Measurements from ENCODE around the gene LPIN1. TPM values are rescaled to one million over a fixed set of nuclear protein-coding genes. Genes with fewer than 3 reads are reported as not detected.

LPIN1 gene
- polyA plus RNA-seq, 2 donors: 25.5 to 65.4 TPM

DNA sequence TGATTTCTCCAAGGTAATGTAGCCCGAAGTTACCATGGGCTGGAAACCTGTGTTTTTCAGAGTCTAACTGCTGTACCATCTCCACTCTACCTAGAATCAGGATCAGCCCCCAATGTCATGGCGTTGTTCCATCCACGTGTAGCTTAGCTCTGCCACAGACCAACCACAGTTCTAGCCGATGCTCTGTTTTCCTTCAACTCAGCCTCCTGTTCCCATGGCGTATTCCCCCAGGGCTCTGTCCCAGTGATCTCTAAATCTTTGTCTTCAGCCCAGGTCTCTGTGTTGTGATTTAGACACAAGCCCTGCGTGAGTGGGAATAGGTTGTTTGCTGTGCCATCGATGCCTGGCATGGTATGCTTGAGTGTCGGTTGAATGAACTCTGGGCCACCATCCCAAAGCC lies 53.4 kb downstream of the LPIN1 start:
- Histone ChIP-seq H3K36me3 (ENCODE audit: control insufficient read depth in 2 of 2, insufficient read depth in 2 of 2, low read length in 1 of 2) (peaks cover 18 to 45% of the 10 kb centered on the region in 2 donors), H3K27ac (ENCODE audit: low read depth in 2 of 2, low read length in 1 of 2) (no peak overlapping the region), H3K4me1 (ENCODE audit: control insufficient read depth in 2 of 2, insufficient read depth in 2 of 2, low read length in 1 of 2) (no peaks in the 10 kb centered on the region), H3K9me3 (ENCODE audit: control insufficient read depth in 2 of 2, insufficient read depth in 1 of 2, low read depth in 1 of 2, low read length in 1 of 2) (no peaks in the 10 kb centered on the region), H3K4me3 (ENCODE audit: low read depth in 1 of 2, low read length in 2 of 2) (no peak overlapping the region), H3K27me3 (ENCODE audit: control insufficient read depth in 1 of 2, insufficient read depth in 2 of 2, low read length in 2 of 2) (no peaks in the 10 kb centered on the region)
- 91 to 93% methylated on average over 8 of the region's 8 CpGs for WGBS, 2 donors

- Histone ChIP-seq H3K36me3 (ENCODE audit: control insufficient read depth in 2 of 2, insufficient read depth in 2 of 2, low read length in 1 of 2) (peaks cover 13 to 43% of the 10 kb centered on the region in 2 donors), H3K4me3 (ENCODE audit: low read depth in 1 of 2, low read length in 2 of 2) (no peak overlapping the region), H3K27me3 (ENCODE audit: control insufficient read depth in 1 of 2, insufficient read depth in 2 of 2, low read length in 2 of 2) (no peaks in the 10 kb centered on the region), H3K4me1 (ENCODE audit: control insufficient read depth in 2 of 2, insufficient read depth in 2 of 2, low read length in 1 of 2) (no peaks in the 10 kb centered on the region), H3K9me3 (ENCODE audit: control insufficient read depth in 2 of 2, insufficient read depth in 1 of 2, low read depth in 1 of 2, low read length in 1 of 2) (no peaks in the 10 kb centered on the region), H3K27ac (ENCODE audit: low read depth in 2 of 2, low read length in 1 of 2) (no peak overlapping the region)
- WGBS, 2 donors: 91 to 94% methylated on average over 11 of the region's 11 CpGs
Measured at GRCh38 chr2:11802782-11803191, 56.4 kb downstream of the LPIN1 start.

DNA sequence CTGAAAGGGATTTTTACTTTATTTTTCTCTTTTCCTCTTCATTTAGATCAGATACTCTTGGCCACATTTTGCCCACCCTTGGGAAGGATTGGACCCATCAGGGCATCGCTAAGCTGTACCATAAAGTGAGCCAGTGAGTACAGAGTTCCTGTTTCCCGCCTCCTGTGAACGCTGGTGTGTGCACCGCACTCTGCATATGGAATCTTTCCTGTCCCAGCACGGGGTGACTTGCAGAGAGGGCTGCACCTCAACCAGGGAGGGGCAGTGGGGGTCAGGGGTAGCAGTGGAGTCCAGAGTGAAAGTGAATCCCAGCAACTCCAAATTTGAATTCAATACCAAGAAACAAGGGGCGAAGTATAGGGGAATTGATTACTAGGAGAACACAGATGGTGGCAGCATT lies 58.6 kb downstream of the LPIN1 start:
- peaks cover 9 to 39% of the 10 kb centered on the region in 2 donors for H3K36me3 ChIP-seq (ENCODE audit: control insufficient read depth in 2 of 2, insufficient read depth in 2 of 2, low read length in 1 of 2)
- WGBS, 2 donors: 93% methylated on average over 6 of the region's 6 CpGs

DNA sequence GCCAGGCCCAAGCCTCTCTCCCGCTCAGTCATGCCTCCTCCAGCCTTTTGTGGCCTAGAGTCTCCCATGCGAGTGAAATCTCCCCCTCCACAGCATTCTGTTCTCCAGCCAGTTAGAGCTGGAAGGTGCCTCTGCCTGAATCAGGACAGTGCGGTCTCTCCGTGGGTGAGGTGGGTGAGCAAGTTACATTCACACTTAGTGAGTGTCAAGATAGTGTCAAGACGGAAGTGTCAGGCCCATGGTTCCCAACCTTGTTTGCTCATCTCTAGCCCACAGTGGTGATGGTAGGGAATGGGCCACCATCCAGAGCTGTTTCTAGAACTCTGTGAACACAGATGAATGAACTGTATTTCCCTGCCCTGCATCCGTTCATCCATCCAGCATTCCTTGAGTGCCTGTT lies 59.5 kb downstream of the LPIN1 start:
- no peak overlapping the region for H3K4me3 ChIP-seq (ENCODE audit: low read depth in 1 of 2, low read length in 2 of 2)
- no peaks in the 10 kb centered on the region for H3K9me3 ChIP-seq (ENCODE audit: control insufficient read depth in 2 of 2, insufficient read depth in 1 of 2, low read depth in 1 of 2, low read length in 1 of 2)
- no peaks in the 10 kb centered on the region for H3K27me3 ChIP-seq (ENCODE audit: control insufficient read depth in 1 of 2, insufficient read depth in 2 of 2, low read length in 2 of 2)
- no peaks in the 10 kb centered on the region for H3K4me1 ChIP-seq (ENCODE audit: control insufficient read depth in 2 of 2, insufficient read depth in 2 of 2, low read length in 1 of 2)
- WGBS, 2 donors: 88 to 93% methylated on average over 6 of the region's 6 CpGs
- H3K36me3 ChIP-seq (ENCODE audit: control insufficient read depth in 2 of 2, insufficient read depth in 2 of 2, low read length in 1 of 2): peaks cover 9 to 38% of the 10 kb centered on the region in 2 donors
- H3K27ac ChIP-seq (ENCODE audit: low read depth in 2 of 2, low read length in 1 of 2): no peak overlapping the region

More for the DNA sequence above, 58.6 kb downstream of the LPIN1 start:
- Histone ChIP-seq H3K4me1 (ENCODE audit: control insufficient read depth in 2 of 2, insufficient read depth in 2 of 2, low read length in 1 of 2) (no peaks in the 10 kb centered on the region), H3K27ac (ENCODE audit: low read depth in 2 of 2, low read length in 1 of 2) (no peak overlapping the region), H3K27me3 (ENCODE audit: control insufficient read depth in 1 of 2, insufficient read depth in 2 of 2, low read length in 2 of 2) (no peaks in the 10 kb centered on the region), H3K9me3 (ENCODE audit: control insufficient read depth in 2 of 2, insufficient read depth in 1 of 2, low read depth in 1 of 2, low read length in 1 of 2) (no peaks in the 10 kb centered on the region), H3K4me3 (ENCODE audit: low read depth in 1 of 2, low read length in 2 of 2) (no peak overlapping the region)

DNA sequence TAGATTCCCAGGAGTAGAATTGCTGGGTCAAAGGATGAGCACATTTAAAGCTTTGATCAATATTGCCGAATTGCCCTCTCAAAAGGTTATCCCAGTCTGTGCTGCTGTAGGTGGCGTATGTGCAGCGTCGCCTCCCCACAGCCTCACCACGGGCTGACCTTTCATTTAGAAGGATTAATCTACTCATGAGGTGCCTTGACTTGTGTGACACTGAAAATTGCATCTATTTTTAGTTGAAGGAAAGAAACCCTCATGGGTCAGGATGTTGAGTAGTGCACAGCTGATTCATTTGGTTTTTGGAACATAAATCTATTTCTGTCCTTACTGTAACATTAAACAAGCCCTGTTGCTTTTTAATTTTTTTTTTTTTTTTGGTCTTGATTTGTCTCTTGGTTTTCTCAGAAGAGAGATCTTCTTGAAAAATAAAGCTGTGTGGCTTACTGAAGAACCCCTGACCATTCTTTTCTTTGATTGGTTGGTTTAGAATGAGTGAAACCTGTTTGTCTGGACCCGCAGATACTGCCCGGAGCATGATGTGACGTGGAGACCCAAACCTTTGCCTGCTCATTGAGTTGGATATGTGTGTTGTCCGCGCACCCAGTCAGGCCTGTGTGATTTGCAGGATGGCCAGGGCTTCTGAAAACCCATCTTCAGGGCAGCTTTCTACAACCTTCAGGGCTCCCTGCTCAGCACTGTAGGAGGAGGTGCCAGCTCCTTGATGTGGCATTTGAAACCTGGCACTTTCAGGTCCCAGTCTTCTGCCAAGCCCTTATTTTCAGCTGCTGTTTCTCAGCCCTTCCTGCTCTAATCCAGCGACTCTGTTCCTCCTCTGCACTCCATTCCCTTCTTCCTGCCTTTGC lies 61.0 kb downstream of the LPIN1 start:
- 83 to 85% methylated on average over 11 of the region's 11 CpGs for WGBS, 2 donors
- H3K27ac ChIP-seq (ENCODE audit: low read depth in 2 of 2, low read length in 1 of 2): no peak overlapping the region
- no peak overlapping the region for H3K4me3 ChIP-seq (ENCODE audit: low read depth in 1 of 2, low read length in 2 of 2)
- no peaks in the 10 kb centered on the region for H3K4me1 ChIP-seq (ENCODE audit: control insufficient read depth in 2 of 2, insufficient read depth in 2 of 2, low read length in 1 of 2)
- H3K9me3 ChIP-seq (ENCODE audit: control insufficient read depth in 2 of 2, insufficient read depth in 1 of 2, low read depth in 1 of 2, low read length in 1 of 2): no peaks in the 10 kb centered on the region
- H3K27me3 ChIP-seq (ENCODE audit: control insufficient read depth in 1 of 2, insufficient read depth in 2 of 2, low read length in 2 of 2): no peaks in the 10 kb centered on the region
- H3K36me3 ChIP-seq (ENCODE audit: control insufficient read depth in 2 of 2, insufficient read depth in 2 of 2, low read length in 1 of 2): peaks cover 9 to 40% of the 10 kb centered on the region in 2 donors

DNA sequence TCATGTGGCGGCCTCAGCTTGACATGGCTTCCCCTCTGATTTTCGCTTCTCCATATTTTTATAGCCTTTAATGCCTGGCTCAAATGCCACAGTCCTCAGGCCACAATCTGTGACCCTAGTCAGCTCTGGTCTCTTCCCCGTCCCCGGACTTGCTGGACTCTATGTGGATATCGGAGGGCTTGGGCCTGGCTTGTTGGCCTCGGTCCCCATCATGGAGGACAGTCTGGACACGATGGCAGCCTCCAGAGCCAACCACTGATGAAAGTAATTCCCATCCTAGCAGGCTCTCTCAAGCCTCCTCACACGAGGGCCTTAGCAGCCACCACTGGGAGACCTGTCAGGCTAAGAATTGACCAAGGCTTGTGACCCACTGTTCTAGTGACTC lies 61.6 kb downstream of the LPIN1 start:
- no peaks in the 10 kb centered on the region for H3K4me1 ChIP-seq (ENCODE audit: control insufficient read depth in 2 of 2, insufficient read depth in 2 of 2, low read length in 1 of 2)
- no peaks in the 10 kb centered on the region for H3K27me3 ChIP-seq (ENCODE audit: control insufficient read depth in 1 of 2, insufficient read depth in 2 of 2, low read length in 2 of 2)
- no peak overlapping the region for H3K27ac ChIP-seq (ENCODE audit: low read depth in 2 of 2, low read length in 1 of 2)
- no peak overlapping the region for H3K4me3 ChIP-seq (ENCODE audit: low read depth in 1 of 2, low read length in 2 of 2)
- no peaks in the 10 kb centered on the region for H3K9me3 ChIP-seq (ENCODE audit: control insufficient read depth in 2 of 2, insufficient read depth in 1 of 2, low read depth in 1 of 2, low read length in 1 of 2)
- 95 to 98% methylated on average over 8 of the region's 8 CpGs for WGBS, 2 donors
- peaks cover 9 to 40% of the 10 kb centered on the region in 2 donors for H3K36me3 ChIP-seq (ENCODE audit: control insufficient read depth in 2 of 2, insufficient read depth in 2 of 2, low read length in 1 of 2)

DNA sequence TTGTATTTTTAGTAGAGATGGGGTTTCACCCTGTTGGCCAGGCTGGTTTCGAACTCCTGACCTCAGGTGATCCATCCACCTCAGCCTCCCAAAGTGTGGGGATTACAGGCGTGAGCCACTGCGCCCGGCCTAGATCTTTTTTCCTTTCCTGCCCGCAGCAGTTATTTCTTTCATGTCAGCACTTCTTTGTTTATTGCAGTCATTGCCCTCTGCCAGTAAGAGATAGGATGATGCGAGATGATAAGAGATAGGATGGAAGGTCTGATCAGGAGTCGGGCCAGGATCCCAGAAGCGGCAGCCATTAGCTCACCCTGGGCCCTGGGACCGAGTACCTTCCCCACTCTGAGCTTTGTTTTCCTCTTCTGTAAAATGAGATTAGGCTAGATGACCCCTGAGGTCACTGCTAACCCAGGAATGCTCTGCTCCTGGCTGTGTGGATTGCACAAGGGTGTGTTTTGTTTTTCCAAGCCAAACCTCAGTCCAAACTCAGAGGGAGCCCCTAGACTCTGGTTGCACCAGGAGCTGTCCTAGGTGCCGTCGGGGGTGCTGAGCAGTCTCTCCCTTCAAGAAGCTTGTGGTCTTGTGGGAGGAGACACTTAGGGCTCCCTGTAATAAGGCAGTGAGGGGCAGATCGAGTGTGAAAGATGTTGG lies 63.3 kb downstream of the LPIN1 start:
- Histone ChIP-seq H3K27me3 (ENCODE audit: control insufficient read depth in 1 of 2, insufficient read depth in 2 of 2, low read length in 2 of 2) (no peaks in the 10 kb centered on the region), H3K4me1 (ENCODE audit: control insufficient read depth in 2 of 2, insufficient read depth in 2 of 2, low read length in 1 of 2) (no peaks in the 10 kb centered on the region), H3K27ac (ENCODE audit: low read depth in 2 of 2, low read length in 1 of 2) (no peak overlapping the region), H3K4me3 (ENCODE audit: low read depth in 1 of 2, low read length in 2 of 2) (no peak overlapping the region), H3K9me3 (ENCODE audit: control insufficient read depth in 2 of 2, insufficient read depth in 1 of 2, low read depth in 1 of 2, low read length in 1 of 2) (no peaks in the 10 kb centered on the region), H3K36me3 (ENCODE audit: control insufficient read depth in 2 of 2, insufficient read depth in 2 of 2, low read length in 1 of 2) (peaks cover 0 to 33% of the 10 kb centered on the region in 2 donors)
- WGBS, 2 donors: 93 to 96% methylated on average over 12 of the region's 12 CpGs

- Histone ChIP-seq H3K27ac (ENCODE audit: low read depth in 2 of 2, low read length in 1 of 2) (no peak overlapping the region), H3K4me1 (ENCODE audit: control insufficient read depth in 2 of 2, insufficient read depth in 2 of 2, low read length in 1 of 2) (no peaks in the 10 kb centered on the region), H3K36me3 (ENCODE audit: control insufficient read depth in 2 of 2, insufficient read depth in 2 of 2, low read length in 1 of 2) (peaks cover 2 to 31% of the 10 kb centered on the region in 2 donors), H3K4me3 (ENCODE audit: low read depth in 1 of 2, low read length in 2 of 2) (no peak overlapping the region), H3K9me3 (ENCODE audit: control insufficient read depth in 2 of 2, insufficient read depth in 1 of 2, low read depth in 1 of 2, low read length in 1 of 2) (no peaks in the 10 kb centered on the region), H3K27me3 (ENCODE audit: control insufficient read depth in 1 of 2, insufficient read depth in 2 of 2, low read length in 2 of 2) (no peaks in the 10 kb centered on the region)
- WGBS, 2 donors: 95 to 97% methylated on average over 12 of the region's 12 CpGs
Measured at GRCh38 chr2:11810237-11810977, 64.0 kb downstream of the LPIN1 start.

DNA sequence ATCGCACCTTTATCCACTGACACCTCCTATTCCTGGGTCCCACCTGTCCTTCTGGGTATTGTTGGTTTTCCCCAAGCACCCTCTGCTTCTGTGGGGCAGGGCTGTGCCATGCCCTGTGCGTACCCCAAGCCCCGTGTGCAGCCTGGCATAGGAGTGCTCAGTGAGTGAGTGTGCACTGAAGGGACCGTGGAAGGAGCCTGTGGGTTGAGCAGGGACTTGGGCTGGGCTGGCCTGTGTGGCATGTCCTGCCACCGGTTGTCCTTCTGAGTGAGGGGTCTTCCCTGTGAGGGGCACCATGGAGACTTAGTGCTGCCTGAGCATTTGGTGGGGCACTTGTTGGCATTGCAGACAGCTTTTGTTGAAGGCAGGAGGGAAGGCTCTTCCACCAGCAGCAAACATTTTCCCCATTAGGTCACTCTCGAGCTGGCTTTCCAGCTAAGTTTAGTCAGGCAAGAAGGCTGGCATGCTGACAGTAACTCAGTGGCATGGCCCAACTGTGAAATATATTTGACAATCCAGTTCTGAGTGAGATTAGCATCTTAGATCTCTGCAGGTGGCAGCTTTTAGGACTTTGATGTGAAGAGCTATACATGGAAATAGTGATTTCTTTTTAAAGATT lies 64.7 kb downstream of the LPIN1 start:
- no peaks in the 10 kb centered on the region for H3K9me3 ChIP-seq (ENCODE audit: control insufficient read depth in 2 of 2, insufficient read depth in 1 of 2, low read depth in 1 of 2, low read length in 1 of 2)
- no peaks in the 10 kb centered on the region for H3K4me1 ChIP-seq (ENCODE audit: control insufficient read depth in 2 of 2, insufficient read depth in 2 of 2, low read length in 1 of 2)
- H3K27ac ChIP-seq (ENCODE audit: low read depth in 2 of 2, low read length in 1 of 2): no peak overlapping the region
- no peaks in the 10 kb centered on the region for H3K27me3 ChIP-seq (ENCODE audit: control insufficient read depth in 1 of 2, insufficient read depth in 2 of 2, low read length in 2 of 2)
- WGBS, 2 donors: 91 to 94% methylated on average over 6 of the region's 6 CpGs
- no peak overlapping the region for H3K4me3 ChIP-seq (ENCODE audit: low read depth in 1 of 2, low read length in 2 of 2)
- H3K36me3 ChIP-seq (ENCODE audit: control insufficient read depth in 2 of 2, insufficient read depth in 2 of 2, low read length in 1 of 2): peaks cover 2 to 29% of the 10 kb centered on the region in 2 donors

Measured in esophagus (tissue), 2 donors.